Measurements from ENCODE around the gene PRDM7.
"Not testable (repeated sequence)": the region's sequence is repeated elsewhere in the genome, so short reads cannot be mapped to it uniquely, and the experiment has no call there.

DNA sequence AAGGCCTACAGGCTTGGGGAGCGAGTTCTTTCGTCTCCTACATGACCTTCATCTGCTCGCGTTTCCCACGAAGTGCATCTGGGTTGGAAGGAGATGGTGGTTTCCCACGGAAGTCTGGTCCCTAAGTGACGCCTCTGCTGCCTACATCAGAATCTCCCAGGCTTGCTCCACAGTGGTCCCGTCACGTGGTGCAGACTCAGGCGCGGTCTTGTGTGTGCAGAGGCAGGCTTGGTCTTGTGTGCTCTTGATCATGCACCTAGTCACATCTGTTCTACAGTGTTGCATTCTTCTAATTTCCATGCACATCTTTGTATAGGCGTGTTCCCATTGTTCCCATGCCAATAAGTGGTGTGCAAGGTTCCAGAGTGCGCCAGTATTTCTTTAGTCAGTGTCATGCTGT is 27.6 kb upstream of the PRDM7 start:
- not testable (repeated sequence) for TF ChIP-seq POLR2A, CTCF (IDR thresholded peaks at IDR 0.05)

Data from Peyer's patch (tissue), 4 donors.